NT2/D1 (cell line): Measurements from ENCODE around the gene PRKCH.

ENCODE experiments used
- SUZ12 ChIP-seq: IDR thresholded peaks from 2 replicates; pipeline ENCODE4 v1.6.1; 2011; ENCODE audit not compliant: insufficient read length, insufficient read depth; ENCODE audit errors: extremely low read depth
- YY1 ChIP-seq: IDR thresholded peaks from 2 replicates; pipeline ENCODE4 v1.6.1; 2011; ENCODE audit not compliant: insufficient read length, insufficient read depth
- ZNF274 ChIP-seq: IDR thresholded peaks from 2 replicates; pipeline ENCODE4 v1.6.1; 2011; ENCODE audit warnings: mild to moderate bottlenecking, low read depth, low read length

- no peak for TF ChIP-seq YY1
- TF ChIP-seq ZNF274: no peak
- TF ChIP-seq SUZ12: no peak
These were observed 250.5 kb downstream of the PRKCH start for GRCh38 chr14:61571917-61572316.
